Smooth muscle cell (in vitro differentiated cells): ENCODE data around the gene CYYR1. TPM values are rescaled to one million over a fixed set of nuclear protein-coding genes. Genes with fewer than 3 reads are reported as not detected.

Experiments used
- DNase-seq: peaks from one replicate; lab custom pipeline; 2025; ENCODE audit not compliant: unreplicated experiment; lab: John Stamatoyannopoulos, UW
- H2AFZ ChIP-seq: fragments of 200-600 bp; sonication (generic); 2 replicates; pipeline ENCODE4 v1.6.0; 2016; ENCODE audit warnings: antibody characterized with exemption, low read depth, mild to moderate bottlenecking
- H3F3A ChIP-seq: fragments of 200-600 bp; sonication (generic); 2 replicates; pipeline ENCODE4 v1.6.0; 2017; ENCODE audit warnings: antibody characterized with exemption, low read depth
- H3K27ac ChIP-seq: fragments of 200-600 bp; sonication (generic); 2 replicates; pipeline ENCODE4 v1.5.1; 2016; ENCODE audit warnings: low read depth, mild to moderate bottlenecking
- H3K27me3 ChIP-seq: fragments of 200-600 bp; sonication (generic); 2 replicates; pipeline ENCODE4 v1.6.1; 2016; ENCODE audit warnings: low read depth, mild to moderate bottlenecking
- H3K36me3 ChIP-seq: fragments of 200-600 bp; sonication (generic); 2 replicates; pipeline ENCODE4 v1.5.1; 2016; ENCODE audit warnings: low read depth
- H3K4me1 ChIP-seq: fragments of 200-600 bp; sonication (generic); 2 replicates; pipeline ENCODE4 v1.5.1; 2016; ENCODE audit warnings: low read depth
- H3K4me2 ChIP-seq: fragments of 200-600 bp; sonication (generic); 2 replicates; pipeline ENCODE4 v1.6.0; 2016; ENCODE audit warnings: mild to moderate bottlenecking
- H3K4me3 ChIP-seq: fragments of 200-600 bp; sonication (generic); 2 replicates; pipeline ENCODE4 v1.5.1; 2016; ENCODE audit warnings: mild to moderate bottlenecking
- H3K79me2 ChIP-seq: fragments of 200-600 bp; sonication (generic); 2 replicates; pipeline ENCODE4 v1.6.0; 2016; ENCODE audit warnings: low read depth, mild to moderate bottlenecking
- H3K9ac ChIP-seq: fragments of 200-600 bp; sonication (generic); 2 replicates; pipeline ENCODE4 v1.6.0; 2016; ENCODE audit warnings: low read depth
- H3K9me3 ChIP-seq: fragments of 200-600 bp; sonication (generic); replicated peaks from 2 replicates; pipeline ENCODE4 v1.5.1; 2016; ENCODE audit warnings: low read depth
- H4K20me1 ChIP-seq: fragments of 200-600 bp; sonication (generic); 2 replicates; pipeline ENCODE4 v1.6.0; 2016; ENCODE audit warnings: low read depth
- WGBS: methylation state at CpG from one replicate; pipeline ENCODE4 v1.1.7; 2016; ENCODE audit warnings: low lambda C conversion rate; 5-methylcytosine and 5-hydroxymethylcytosine counted together
- polyA plus RNA-seq: library from polyadenylated mRNA; unstranded; fragments of >200 nt; fragmentation: Nextera tagmentation; extraction: Ambion mirVana; gene quantifications from 2 replicates; pipeline ENCODE4 v1.2.1, GENCODE V29; 2016
- total RNA-seq: library from RNA; depleted of rRNA; stranded (reverse); fragments of >200 nt; gene quantifications from 2 replicates; pipeline ENCODE4 v1.2.3, GENCODE V29; 2014
- TF ChIP-seq, protein P1 (sequence below): fragments of 200-600 bp; sonication (generic); IDR thresholded peaks from 2 replicates; pipeline ENCODE4 v1.5.1; 2017; ENCODE audit warnings: borderline replicate concordance, mild to moderate bottlenecking, antibody characterized with exemption; ENCODE audit not compliant: insufficient read depth, poor library complexity, severe bottlenecking

CYYR1 gene
- total and polyA plus RNA-seq, 2 experiments from 2014 or later = 4.0 TPM

DNA sequence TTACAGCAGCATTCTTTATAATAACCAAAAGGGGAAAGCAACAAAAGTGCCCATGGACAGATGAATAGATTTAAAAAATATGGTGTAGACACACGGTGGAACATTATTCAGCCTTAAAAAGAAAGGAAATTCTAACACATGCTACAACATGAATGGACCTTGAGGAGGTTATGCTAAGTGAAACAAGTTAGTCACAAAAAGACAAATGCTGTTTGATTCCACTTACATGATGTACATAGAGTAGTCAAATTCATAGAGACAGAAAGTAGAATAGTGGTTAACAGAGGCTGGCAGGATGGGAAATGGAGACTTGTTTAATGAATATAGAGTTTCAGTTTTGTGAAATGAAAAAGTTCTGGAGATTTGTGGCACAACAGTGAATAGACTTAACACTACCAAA, 151.4 kb downstream of the CYYR1 start:
- no peak overlapping the region for H3K27ac ChIP-seq
- TF ChIP-seq, protein P1, sequence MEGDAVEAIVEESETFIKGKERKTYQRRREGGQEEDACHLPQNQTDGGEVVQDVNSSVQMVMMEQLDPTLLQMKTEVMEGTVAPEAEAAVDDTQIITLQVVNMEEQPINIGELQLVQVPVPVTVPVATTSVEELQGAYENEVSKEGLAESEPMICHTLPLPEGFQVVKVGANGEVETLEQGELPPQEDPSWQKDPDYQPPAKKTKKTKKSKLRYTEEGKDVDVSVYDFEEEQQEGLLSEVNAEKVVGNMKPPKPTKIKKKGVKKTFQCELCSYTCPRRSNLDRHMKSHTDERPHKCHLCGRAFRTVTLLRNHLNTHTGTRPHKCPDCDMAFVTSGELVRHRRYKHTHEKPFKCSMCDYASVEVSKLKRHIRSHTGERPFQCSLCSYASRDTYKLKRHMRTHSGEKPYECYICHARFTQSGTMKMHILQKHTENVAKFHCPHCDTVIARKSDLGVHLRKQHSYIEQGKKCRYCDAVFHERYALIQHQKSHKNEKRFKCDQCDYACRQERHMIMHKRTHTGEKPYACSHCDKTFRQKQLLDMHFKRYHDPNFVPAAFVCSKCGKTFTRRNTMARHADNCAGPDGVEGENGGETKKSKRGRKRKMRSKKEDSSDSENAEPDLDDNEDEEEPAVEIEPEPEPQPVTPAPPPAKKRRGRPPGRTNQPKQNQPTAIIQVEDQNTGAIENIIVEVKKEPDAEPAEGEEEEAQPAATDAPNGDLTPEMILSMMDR = no peak

More for the DNA sequence above, 151.4 kb downstream of the CYYR1 start:
- H3K4me1 ChIP-seq = no peaks in the 10 kb centered on the region
- no peak overlapping the region for H3K9ac ChIP-seq
- H3K4me2 ChIP-seq = no peak overlapping the region
- 95% methylated on average over 1 of the region's 1 CpG for WGBS
- H4K20me1 ChIP-seq = no peaks in the 10 kb centered on the region
- H3K79me2 ChIP-seq = no peaks in the 10 kb centered on the region
- H2AFZ ChIP-seq = no peak overlapping the region
- no peak overlapping the region for H3K4me3 ChIP-seq
- H3K27me3 ChIP-seq = no peaks in the 10 kb centered on the region
- no peaks in the 10 kb centered on the region for H3K36me3 ChIP-seq
- no peaks in the 10 kb centered on the region for H3F3A ChIP-seq
- H3K9me3 ChIP-seq = no peaks in the 10 kb centered on the region
- DNase-seq = no peak
